HG02610 (cell line): Measurements from ENCODE around the gene TBX15.
A peak's percentile ranks its signal among the peaks of the same experiment; 100 is the strongest.
"Not testable (repeated sequence)": the region's sequence is repeated elsewhere in the genome, so short reads cannot be mapped to it uniquely, and the experiment has no call there.

ENCODE experiments used
- ATAC-seq: cut with Tn5 transposase; IDR thresholded peaks from one replicate; pipeline ENCODE4 v1.9.1; 2021; ENCODE audit warnings: mild to moderate bottlenecking, moderate library complexity; ENCODE audit not compliant: unreplicated experiment

Gene TBX15

DNA sequence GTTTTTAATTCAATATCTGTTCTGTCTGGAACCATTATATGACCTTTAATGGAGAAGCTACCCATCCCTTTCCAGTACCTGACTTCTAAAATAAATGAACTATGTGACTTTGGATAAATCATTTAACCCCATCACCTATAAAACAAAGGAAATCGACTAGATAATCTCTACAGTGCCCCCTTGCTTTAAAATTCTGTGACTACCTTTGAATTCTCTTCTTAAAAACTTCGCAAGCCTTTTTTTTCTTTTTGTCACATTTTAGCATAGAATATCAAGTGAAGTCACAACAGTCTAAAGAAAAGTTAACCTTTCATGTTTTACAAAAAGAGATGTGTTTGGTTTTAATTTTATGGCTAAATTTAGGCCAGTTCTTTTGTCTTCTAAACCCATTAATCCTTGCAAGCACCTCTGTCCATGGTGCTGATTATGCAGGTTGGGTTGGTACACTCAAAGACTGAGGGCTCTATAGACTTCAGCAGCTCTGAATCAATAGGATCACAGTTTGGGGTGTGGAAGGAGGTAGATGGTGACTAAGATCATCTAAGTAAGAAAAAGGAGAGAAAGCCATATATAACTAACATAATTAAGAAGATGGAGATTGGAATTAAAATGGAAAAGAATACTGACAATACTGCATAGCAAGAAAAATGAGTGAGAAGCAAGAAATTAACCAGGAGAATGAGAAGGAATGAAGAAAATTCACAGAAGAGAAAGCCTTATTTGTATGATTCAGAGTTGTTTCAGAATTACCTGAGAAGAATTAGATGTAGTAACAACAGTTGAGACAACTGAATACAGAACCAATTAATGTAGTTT is 59.2 kb downstream of the TBX15 start:
- ATAC-seq: no peak

DNA sequence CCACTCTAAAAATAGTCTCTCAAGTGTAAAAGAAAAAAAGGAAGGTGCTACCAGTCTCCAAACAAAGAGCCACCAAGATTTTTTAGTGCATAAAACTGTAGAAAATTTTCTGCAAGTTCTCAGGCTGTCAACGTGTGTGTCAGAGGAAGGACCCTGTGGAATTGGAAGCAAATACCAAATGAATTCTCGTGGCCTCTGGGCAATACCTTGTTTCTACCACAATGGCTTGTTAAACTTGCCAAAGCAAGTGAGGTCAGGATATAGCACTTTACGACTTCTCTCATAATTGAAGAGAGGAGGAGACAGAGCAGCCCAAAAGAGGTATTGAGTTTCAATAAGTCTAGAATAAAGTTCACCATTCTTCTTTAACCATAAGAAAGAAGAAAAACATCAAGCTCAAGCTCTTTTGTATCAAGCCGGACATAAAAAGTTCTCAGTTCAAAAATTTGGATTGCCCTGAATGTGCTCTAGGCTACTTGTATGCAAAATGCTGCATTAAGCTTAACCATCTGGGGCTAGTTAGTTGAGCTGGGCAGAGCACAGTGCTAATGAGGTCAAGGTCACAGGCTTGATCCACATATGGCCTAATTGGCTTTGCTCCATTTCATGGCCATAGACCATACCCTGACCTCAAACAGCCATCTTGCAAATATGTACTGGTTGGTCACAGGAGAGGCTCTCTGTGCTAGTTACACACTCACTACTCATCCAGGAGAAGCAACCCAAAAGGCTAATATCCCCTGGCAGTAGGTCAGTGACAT is 60.5 kb downstream of the TBX15 start:
- no peak for ATAC-seq

DNA sequence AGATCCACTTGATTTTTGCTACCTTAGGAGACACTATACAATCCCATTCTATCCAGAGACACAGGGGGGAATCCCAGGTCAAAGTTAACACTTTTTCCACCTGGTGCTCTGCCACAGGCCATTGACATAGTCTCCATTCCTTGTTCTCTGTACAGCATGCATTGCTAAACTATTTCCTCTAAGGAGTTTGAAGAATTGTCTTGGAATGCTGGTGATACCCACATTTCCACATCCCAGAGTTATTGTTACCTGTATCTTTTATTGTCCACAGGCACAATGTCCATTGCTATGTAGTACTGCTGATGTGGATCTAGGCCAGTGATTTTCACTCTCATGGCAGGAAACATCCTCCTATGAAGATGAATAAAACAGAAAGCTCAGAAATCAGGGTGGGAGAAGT is 61.9 kb downstream of the TBX15 start:
- no peak for ATAC-seq

DNA sequence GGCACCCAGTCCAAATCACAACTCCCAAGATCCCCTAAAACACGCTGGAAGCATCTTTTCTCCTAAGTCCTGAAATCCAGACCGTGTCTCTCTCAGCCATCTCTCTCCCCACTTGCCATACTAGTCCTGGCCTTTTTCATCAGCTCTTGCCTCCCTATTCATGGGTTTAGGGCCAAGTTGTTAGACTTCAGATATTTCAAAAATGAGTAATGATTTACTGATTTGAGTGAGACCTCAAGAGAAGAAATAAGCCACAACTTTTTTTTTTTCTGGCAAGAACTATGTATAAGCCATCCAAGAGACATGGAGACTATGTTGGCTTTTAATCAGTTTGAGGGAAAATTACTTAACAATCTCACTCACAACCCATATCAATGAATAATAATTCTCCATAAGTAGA is 62.5 kb downstream of the TBX15 start:
- ATAC-seq: no peak

DNA sequence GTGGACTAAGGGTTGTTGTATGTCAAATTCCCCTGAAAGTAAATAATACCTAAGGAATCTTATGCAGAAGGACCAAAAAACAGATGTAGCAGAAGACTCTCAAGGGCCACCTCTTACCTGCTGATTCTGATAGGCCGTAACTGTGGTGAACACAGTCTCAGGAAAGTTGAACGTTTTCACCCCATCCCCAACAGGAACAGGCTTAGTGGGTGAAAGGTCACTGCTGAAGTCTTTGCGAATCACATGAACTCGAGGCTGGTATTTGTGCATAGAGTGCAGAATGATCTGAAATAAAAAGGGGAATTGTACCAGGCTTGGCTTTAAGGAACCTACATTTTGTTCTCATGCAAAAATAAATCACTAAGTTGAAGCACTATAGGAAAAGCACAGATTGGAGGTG is 64.8 kb downstream of the TBX15 start:
- ATAC-seq: no peak

DNA sequence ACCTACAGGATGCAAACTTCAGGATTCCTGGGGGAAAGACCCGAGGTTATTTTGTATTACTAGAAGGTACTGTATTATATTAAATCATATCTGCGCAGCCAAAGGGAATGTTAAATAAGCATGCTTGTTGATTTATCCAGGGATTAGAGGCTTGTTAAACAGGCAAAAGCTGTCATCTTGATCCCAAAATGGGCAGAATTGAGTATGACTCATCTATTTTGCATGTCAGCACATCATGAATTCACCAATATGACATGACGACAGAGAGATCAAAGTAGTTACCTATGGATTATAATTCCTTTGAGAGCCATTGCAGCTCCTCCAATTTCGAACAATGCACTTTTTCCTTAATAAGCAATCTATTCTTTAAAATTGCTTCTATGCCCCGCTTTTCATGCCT is 66.1 kb downstream of the TBX15 start:
- no peak for ATAC-seq

DNA sequence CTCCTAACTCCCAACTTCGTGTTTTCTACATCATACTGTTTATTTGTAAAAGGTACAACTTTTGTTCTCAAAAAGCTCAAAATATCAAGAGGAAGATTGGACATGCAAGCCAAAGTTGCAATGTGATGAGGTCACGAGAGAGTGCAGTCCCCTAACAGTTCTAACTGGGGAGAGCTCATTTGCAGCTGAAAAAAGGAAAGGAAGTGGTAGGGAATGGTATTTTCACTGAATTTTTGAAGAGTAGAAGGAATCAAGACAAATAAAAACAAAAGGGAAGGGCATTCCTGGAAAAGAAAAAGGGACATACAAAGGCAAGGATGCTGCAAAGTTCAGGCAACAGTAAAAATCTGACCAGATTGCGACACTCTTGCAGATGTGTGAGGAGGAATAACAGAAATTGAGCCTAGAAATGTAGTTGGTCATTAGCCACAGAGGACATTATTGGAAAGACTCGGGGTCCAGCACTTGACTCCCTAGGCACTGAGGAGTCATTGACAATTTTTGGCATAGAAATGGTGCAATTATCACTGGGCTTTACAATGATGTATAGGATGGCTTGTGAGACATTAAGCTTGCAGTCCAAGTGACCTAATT is 67.9 kb downstream of the TBX15 start:
- ATAC-seq: no peak

DNA sequence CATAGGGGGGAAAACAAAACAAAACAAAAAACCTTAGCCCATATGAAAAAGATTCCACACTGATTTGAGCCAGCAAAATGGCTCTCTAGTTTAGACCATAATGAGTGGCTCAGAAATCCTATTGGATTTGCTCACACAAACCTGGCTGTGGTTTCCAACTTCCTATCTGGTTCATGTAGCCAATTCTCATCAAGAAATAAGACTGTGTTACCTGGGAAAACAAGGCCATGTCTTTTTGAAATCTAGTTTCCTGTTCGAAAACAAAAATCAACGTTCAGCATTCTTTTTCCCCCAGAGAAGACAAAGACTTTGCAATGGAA is 69.2 kb downstream of the TBX15 start:
- ATAC-seq: no peak

DNA sequence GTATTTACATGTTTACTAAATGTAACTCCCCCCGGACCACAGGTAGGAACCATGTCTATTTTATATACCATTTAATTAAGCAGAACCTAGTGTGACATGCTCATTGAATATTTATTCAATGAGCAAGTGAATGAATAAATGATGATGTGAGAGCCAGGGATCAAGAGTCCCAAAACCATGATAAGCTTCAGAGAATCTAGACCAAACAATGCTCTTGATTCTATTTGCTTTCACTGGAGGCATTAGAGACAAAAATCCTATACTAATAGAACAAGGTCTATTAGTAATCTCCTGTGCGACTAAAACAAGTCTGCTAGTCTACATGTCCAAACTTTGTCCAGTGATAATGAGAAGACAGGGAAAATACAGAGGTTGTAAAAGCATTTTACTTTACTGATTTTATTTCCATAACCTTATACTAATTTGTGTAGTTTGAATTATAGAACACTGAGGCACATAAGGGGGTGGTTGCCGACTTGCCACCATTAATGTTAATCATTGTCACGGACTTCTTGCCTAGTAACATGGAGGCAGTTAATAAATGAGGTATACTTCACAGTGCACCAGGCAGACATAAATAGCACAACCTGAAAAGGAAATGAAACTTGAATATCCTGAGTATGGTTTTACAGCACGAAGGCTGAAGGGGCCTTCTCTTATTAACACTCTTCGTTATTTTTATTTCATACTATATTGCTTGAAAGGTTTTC is 69.8 kb downstream of the TBX15 start:
- peak; percentile 64 for ATAC-seq

DNA sequence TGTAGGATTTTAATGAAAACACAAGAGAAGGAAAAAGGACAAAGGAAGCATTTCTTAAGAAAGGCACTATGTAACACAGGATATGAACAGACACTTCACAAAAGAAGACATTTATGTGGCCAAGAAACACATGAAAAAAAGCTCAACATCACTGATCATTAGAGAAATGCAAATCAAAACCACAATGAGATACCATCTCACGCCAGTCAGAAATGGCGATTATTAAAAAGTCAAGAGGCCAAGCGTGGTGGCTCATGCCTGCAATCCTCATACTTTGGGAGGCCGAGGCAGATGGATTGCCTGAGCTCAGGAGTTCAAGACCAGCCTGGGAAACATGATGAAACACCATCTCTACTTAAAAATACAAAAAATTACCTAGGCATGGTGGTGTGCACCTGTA is 71.8 kb downstream of the TBX15 start:
- ATAC-seq: not testable (repeated sequence)

DNA sequence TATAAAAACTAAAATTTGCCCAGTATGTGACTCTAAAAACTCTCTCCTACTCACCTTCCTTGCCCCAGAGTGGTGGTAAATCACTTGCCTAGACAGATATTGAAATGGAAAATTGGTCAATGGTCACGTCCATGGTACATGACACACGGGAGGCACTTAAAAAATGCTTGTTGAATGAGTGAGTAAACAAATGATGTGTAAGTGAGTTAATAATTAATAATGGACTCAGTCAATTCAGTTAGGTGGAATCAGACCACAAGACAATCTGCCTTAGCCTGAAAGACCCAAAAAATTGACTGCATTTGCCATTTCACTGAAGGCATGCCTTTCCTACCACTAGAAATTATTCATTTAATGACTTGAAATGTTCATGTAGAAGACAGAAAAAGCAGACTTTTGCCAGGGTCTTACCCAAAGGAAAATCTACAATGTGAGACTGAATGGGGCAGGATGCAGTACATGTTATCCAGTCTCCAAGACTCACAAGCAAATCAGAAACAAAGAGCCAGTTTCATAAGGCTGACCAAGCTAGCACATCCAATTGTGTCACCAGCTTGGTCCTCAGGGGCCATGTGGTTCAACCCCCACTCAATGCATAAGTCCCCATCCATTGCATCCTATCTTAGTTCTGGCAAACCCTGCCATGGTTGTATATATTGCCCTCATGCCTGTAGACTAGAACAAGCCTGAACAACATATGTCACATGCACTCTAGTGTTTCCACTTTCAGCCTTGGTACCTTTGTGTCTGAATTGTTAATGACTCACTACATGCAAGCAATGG is 73.6 kb downstream of the TBX15 start:
- peak; percentile 36 for ATAC-seq

DNA sequence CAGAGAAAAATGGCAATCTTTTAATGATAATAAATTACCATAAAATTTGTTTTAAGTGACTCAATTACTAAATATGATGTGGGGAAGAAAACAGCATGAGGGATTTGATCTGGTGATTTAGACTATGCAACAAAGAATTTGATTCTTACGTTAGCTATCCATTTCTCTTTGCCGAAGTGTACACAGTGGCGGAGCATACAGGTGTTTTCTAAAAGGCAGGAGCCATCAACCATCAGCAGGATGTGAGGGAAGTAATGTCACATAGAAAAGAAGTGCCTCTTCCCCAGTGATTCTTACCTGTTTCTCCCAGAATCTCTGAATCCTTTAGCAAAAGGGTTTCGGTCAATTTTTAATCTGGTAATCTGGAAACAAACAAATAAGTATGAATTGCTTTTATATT is 74.3 kb downstream of the TBX15 start:
- no peak for ATAC-seq

DNA sequence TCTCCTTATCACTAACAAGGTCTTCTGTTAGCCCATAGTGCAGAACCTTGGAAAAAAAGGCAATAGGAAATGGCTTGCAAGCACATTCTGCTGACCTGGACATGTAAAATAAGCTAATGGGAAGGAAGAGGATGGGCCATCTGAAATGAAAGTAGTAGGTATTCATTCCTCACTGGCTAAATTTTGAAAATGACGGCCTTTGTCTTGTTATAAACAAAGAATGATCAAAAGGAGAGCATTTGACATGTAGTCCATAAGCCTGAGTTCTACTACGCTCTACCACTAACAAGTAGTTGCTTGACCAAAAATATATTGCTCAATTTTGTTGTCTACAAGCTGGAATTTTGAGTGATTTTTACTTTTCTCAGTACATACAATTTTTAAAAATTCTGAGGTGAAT is 75.6 kb downstream of the TBX15 start:
- no peak for ATAC-seq

DNA sequence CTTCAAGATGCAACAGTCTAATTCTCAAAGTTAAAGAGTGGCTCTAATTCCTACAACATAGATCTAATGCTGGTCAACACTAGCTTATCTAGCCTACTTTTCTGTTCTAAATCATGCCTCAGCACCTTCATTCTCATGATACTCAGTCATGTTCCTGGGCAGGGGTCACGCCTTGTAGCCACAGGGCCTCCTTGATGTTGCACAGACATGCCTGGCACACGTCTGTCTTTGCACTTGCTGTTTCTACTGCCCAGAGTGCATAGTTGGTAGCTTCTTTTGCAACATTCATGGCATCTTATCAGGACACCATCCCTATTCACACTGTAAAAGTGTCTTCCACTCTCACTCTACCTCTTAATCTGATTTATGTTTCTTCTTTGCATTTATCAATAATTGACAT is 76.6 kb downstream of the TBX15 start:
- ATAC-seq: no peak

DNA sequence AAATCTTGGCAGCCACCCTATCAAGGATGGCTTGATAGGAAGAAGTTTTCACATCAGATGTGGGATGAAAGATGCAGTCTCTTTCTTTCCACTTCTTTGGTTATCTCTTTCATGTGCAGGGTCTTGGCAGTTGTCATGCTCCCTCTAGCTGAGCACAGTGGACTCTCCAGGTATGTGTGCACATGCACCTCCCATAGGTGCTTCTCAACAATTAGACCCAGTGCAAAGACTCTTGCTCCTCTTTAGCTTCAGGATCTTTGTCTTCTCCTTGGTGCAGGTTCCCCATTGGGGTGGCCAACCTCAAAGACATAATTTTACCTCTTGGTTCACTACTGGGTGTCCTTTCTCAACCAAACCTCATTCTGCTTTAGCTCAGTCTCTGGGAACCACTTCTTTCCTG is 80.7 kb downstream of the TBX15 start:
- ATAC-seq: no peak

DNA sequence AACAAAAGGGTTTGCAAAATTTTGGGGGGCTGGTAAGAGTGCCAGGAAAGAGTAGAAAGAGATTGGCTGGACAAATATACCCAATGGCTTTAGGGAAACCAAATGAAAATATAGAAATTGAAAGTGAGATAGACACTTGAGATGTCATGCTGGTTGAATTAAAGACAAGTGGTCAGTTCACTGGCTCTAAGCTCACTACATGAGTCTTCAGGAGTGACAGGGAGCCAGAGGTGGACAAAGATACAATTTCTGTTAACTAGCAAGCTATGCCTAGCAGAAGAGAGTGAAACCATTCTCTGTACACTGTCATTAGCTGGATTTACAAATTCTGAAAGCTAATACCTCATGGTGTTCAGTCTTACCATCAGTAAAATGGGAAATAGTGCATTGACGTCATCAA is 82.5 kb downstream of the TBX15 start:
- ATAC-seq: no peak

DNA sequence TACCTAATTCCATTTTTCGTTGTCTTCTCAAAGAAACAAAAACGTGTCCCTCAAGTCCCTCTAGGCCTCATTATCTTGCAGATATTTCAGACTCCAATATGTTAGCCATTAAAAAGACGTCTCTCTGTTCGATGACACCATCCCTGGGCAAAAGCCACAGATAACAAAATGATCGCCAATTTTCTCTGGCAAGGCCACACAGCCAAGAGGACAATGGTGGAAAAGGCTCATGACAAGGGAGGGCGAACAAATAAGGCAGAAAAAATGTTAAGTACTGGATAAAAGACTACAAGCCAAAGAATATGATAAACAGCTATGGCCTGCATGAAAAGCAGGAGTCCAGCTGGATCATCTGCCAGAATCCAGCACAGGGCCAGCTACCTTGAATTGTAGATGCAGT is 82.9 kb downstream of the TBX15 start:
- no peak for ATAC-seq

DNA sequence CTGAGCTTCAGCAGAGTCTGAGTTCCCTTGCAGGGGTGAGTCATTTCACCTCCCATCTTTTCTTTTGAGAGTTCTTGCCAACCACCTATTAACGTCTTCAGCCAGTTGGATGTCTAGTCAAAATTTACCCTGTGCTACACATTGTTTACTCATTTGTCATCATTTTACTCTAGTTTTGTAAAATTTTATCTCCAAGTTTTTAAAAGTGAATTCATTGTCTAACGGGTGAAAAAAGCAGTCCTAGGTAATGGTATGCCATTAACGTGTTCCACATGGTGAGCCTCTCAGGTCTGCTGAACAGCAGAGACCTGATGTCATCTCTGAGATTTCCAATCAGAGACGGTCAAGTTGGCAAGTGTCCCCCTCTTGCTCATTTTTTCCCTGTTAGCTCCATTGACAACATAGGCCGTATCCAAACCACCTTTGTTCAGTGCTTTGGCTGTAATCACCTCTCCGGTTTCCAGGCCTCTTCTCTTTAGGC is 85.4 kb downstream of the TBX15 start:
- ATAC-seq: no peak

DNA sequence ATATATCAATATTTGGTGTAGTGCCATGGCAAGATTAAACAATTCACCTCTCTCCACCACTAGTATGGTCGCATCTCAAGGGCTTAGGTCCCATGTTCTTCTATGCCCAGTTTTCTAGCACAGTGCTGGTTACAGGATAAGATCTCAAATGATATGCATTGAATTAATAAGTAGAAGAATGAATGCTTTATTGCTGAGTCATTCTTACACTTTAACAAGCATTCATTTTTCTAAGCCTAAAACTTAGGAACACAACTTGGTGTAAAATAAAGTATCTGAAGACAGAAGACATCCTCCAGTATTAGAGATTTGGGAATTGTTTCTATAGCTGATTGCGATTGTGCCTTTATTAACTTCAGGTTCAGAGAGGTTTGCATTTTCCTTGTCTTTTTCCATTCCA is 85.8 kb downstream of the TBX15 start:
- no peak for ATAC-seq

DNA sequence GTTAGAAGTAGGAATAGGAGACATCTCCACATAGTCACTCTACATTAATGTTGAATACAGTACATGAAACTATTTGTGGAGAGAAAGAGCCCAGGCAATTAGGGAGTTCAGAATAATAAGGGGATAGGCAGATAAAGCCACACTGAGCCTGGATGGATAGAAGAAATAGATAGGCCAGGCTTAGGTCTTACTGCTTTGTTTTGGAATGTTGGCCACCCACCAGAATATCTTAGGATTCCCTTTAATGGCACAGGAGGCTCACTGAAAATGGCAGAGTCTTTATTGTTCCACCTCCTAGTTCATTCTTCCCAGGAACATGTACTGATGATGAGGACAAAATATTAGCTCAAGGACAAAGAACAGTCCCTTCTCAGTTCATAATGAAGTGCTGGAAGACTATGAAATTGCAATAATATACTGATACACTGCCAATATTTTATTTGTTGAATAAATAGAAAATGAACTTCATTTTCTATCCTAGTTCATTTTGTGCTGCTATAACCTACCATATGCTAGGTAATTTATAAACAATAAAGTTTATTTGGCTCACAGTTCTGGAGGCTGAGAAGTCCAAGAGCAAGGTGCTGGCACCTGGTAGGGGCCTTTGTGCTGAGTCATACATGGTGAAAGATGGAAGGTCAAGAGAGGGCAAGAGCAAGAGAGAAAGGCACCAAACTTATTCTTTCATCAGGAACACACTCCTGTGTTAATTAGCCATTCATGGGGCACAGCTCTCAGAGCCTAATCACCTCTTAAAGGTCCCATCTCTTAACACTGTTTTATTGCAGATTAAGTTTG is 87.3 kb downstream of the TBX15 start:
- no peak for ATAC-seq
